HG03095 (cell line): ENCODE measurements around the gene GATM.
"Not testable (repeated sequence)": the region's sequence is repeated elsewhere in the genome, so short reads cannot be mapped to it uniquely, and the experiment has no call there.

Experiments
- ATAC-seq: cut with Tn5 transposase; IDR thresholded peaks from one replicate; pipeline ENCODE4 v1.9.1; 2021; ENCODE audit warnings: moderate library complexity; ENCODE audit not compliant: unreplicated experiment

The GATM gene

DNA sequence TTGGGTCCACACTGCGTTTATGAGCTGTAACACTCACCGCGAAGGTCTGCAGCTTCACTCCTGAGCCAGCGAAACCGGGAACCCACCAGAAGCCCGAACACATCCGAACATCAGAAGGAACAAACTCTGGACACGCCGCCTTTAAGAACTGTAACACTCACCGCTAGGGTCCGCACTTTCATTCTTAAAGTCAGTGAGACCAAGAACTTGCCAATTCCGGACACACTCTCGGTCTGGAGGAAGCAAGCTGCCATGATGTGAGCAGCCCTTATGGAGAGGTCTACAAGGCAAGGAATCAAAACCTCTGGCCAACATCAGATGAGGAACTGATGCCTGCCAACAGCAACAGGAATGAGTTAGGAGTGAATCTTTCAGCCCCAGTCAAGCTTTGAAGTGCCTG lies 63.4 kb downstream of the GATM start:
- ATAC-seq: no peak

DNA sequence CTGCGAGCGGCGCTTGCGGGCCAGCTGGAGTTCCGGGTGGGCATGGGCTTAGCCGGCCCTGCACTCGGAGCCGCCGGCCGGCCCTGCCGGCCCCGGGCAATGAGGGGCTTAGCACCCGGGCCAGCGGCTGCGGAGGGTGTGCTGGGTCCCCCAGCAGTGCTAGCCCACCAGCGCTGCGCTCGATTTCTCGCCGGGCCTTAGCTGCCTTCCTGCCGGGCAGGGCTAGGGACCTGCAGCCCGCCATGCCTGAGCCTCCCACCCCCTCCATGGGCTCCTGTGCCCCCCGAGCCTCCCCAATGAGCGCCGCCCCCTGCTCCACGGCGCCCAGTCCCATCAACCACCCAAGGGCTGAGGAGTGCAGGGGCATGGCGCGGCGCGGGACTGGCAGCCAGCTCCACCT lies 64.2 kb downstream of the GATM start:
- ATAC-seq: not testable (repeated sequence)
